IMR-90 (cell line): ENCODE measurements around the gene FAM174C. TPM values are rescaled to one million over a fixed set of nuclear protein-coding genes. Genes with fewer than 3 reads are reported as not detected.

ENCODE experiments used
- ATAC-seq: fragments of 200-7000 bp; cut with Tn5 transposase; 2 replicates; pipeline ENCODE4 v1.9.1; 2020; ENCODE audit warnings: low read depth, mild to moderate bottlenecking, moderate library complexity
- BruUV-seq: library from RNA; stranded (reverse); fragments of 400-500 nt; replicated peaks from 2 replicates; lab custom pipeline; 2021; lab: Mats Ljungman, UMichigan
- CTCF ChIA-PET: fragments of 300-600 bp; formaldehyde crosslinking; extraction: SDS; loops from one replicate; lab custom pipeline; 2021; ENCODE audit warnings: antibody characterized with exemption; lab: Yijun Ruan, JAX
- POLR2A ChIA-PET: fragments of 300-600 bp; sonication (Branson Sonifier 250); formaldehyde crosslinking; loops from one replicate; lab custom pipeline; 2022; ENCODE audit warnings: antibody characterized with exemption; ENCODE audit not compliant: unreplicated experiment; lab: Charles Lee
- DNase-seq: peaks from one replicate; pipeline ENCODE4 v3.0.0; 2013
- H2AFZ ChIP-seq: replicated peaks from 2 replicates; pipeline ENCODE3; 2013; ENCODE audit warnings: low read length, mild to moderate bottlenecking; ENCODE audit not compliant: poor library complexity
- H2AK5ac ChIP-seq: 2 replicates; pipeline ENCODE4 v1.6.1; 2013; ENCODE audit warnings: low read depth, low read length, inconsistent platforms
- H2AK9ac ChIP-seq: replicated peaks from 2 replicates; pipeline ENCODE3; 2013; ENCODE audit warnings: mild to moderate bottlenecking, low read depth, low read length, moderate library complexity; ENCODE audit not compliant: poor library complexity
- H2BK120ac ChIP-seq: 2 replicates; pipeline ENCODE4 v1.6.1; 2013; ENCODE audit warnings: low read depth, low read length, inconsistent platforms
- H2BK15ac ChIP-seq: 3 replicates; pipeline ENCODE4 v1.6.1; 2013; ENCODE audit warnings: low read depth, low read length, inconsistent platforms
- H2BK20ac ChIP-seq: 2 replicates; pipeline ENCODE4 v1.6.1; 2013; ENCODE audit warnings: low read depth, mild to moderate bottlenecking, inconsistent platforms, low read length, moderate library complexity
- H2BK5ac ChIP-seq: 2 replicates; pipeline ENCODE4 v1.6.1; 2013; ENCODE audit warnings: mild to moderate bottlenecking, low read depth, low read length, inconsistent platforms; ENCODE audit not compliant: poor library complexity, severe bottlenecking
- H3K14ac ChIP-seq: replicated peaks from 2 replicates; pipeline ENCODE4 v1.6.1; 2013; ENCODE audit warnings: low read depth, low read length, inconsistent platforms
- H3K18ac ChIP-seq: 2 replicates; pipeline ENCODE4 v1.6.1; 2013; ENCODE audit warnings: low read depth, low read length, control low read depth
- H3K23ac ChIP-seq: 2 replicates; pipeline ENCODE4 v1.6.1; 2013; ENCODE audit warnings: low read depth, low read length, inconsistent platforms
- H3K27ac ChIP-seq: 2 replicates; pipeline ENCODE4 v1.5.1; 2013; ENCODE audit warnings: mild to moderate bottlenecking, control low read depth, low read length; ENCODE audit not compliant: insufficient read depth
- H3K27me3 ChIP-seq: 2 replicates; pipeline ENCODE4 v1.6.1; 2013; ENCODE audit warnings: low read length; ENCODE audit not compliant: control insufficient read depth, insufficient read depth
- H3K36me3 ChIP-seq: 2 replicates; pipeline ENCODE4 v1.6.1; 2013; ENCODE audit warnings: low read length, mixed read lengths; ENCODE audit not compliant: control insufficient read depth, insufficient read depth
- H3K4ac ChIP-seq: 2 replicates; pipeline ENCODE4 v1.6.1; 2013; ENCODE audit warnings: low read depth, low read length, inconsistent platforms
- H3K4me1 ChIP-seq: 2 replicates; pipeline ENCODE4 v1.6.1; 2013; ENCODE audit warnings: low read length, mixed read lengths; ENCODE audit not compliant: control insufficient read depth, insufficient read depth
- H3K4me2 ChIP-seq: 2 replicates; pipeline ENCODE4 v1.6.1; 2013; ENCODE audit warnings: low read depth, mild to moderate bottlenecking, control low read depth, low read length, moderate library complexity
- H3K4me3 ChIP-seq: 2 replicates; pipeline ENCODE4 v1.5.1; 2013; ENCODE audit warnings: low read depth, mild to moderate bottlenecking, control low read depth, low read length, moderate library complexity; ENCODE audit not compliant: insufficient read depth
- H3K56ac ChIP-seq: 2 replicates; pipeline ENCODE4 v1.6.1; 2013; ENCODE audit warnings: low read length, inconsistent platforms; ENCODE audit not compliant: insufficient read depth; ENCODE audit errors: extremely low read depth
- H3K79me1 ChIP-seq, 2 experiments: 2 replicates each; pipeline ENCODE4 v1.6.1; 2013; ENCODE audit warnings: low read length in 2 of 2, inconsistent platforms in 1 of 2, low read depth in 1 of 2
- H3K9ac ChIP-seq: 2 replicates; pipeline ENCODE4 v1.6.1; 2013; ENCODE audit warnings: low read depth, low read length, control low read depth
- H3K9me1 ChIP-seq: 2 replicates; pipeline ENCODE4 v1.6.1; 2013; ENCODE audit warnings: low read length, inconsistent platforms; ENCODE audit not compliant: insufficient read depth
- H3K9me3 ChIP-seq: 2 replicates; pipeline ENCODE4 v1.6.1; 2013; ENCODE audit warnings: low read length; ENCODE audit not compliant: control insufficient read depth, insufficient read depth
- H4K20me1 ChIP-seq: 2 replicates; pipeline ENCODE4 v1.6.1; 2013; ENCODE audit warnings: low read length, inconsistent platforms; ENCODE audit not compliant: insufficient read depth
- H4K5ac ChIP-seq: 2 replicates; pipeline ENCODE4 v1.6.1; 2013; ENCODE audit warnings: mild to moderate bottlenecking, low read depth, low read length, control low read depth
- H4K8ac ChIP-seq, 2 experiments: 2 replicates each; pipeline ENCODE4 v1.6.1; 2013; ENCODE audit warnings: low read depth in 2 of 2, low read length in 2 of 2, control low read depth in 1 of 2, inconsistent platforms in 1 of 2
- H4K91ac ChIP-seq: 2 replicates; pipeline ENCODE4 v1.6.1; 2013; ENCODE audit warnings: low read depth, low read length, inconsistent platforms; ENCODE audit not compliant: insufficient read depth
- CTCF ChIP-seq: conservative IDR thresholded peaks from 2 replicates; pipeline ENCODE4 v1.5.1; 2012; ENCODE audit warnings: mild to moderate bottlenecking, low read depth, low read length, improper control_type of control experiment
- FOS ChIP-seq: fragments of 150-350 bp; IDR thresholded peaks from 2 replicates; pipeline ENCODE4 v1.6.1; 2016; ENCODE audit warnings: low read depth, low read length
- MAZ ChIP-seq: IDR thresholded peaks from 2 replicates; pipeline ENCODE4 v1.6.1; 2012; ENCODE audit warnings: low read depth, mild to moderate bottlenecking, low read length, improper control_type of control experiment, moderate library complexity, borderline replicate concordance
- MXI1 ChIP-seq: IDR thresholded peaks from 2 replicates; pipeline ENCODE4 v1.6.1; 2012; ENCODE audit warnings: low read depth, mild to moderate bottlenecking, low read length, moderate library complexity, borderline replicate concordance
- NFE2L2 ChIP-seq: fragments of 150-350 bp; IDR thresholded peaks from 2 replicates; pipeline ENCODE4 v1.6.1; 2016; ENCODE audit warnings: low read depth, mild to moderate bottlenecking, low read length
- POLR2A ChIP-seq: IDR thresholded peaks from 2 replicates; pipeline ENCODE4 v1.6.1; 2012; ENCODE audit warnings: mild to moderate bottlenecking, low read depth, low read length
- SMC3 ChIP-seq: fragments of 150-350 bp; IDR thresholded peaks from 2 replicates; pipeline ENCODE4 v1.6.1; 2016; ENCODE audit warnings: low read depth, mild to moderate bottlenecking, antibody characterized with exemption, low read length, moderate library complexity
- USF2 ChIP-seq: fragments of 150-350 bp; IDR thresholded peaks from 2 replicates; pipeline ENCODE4 v1.6.1; 2017; ENCODE audit warnings: mild to moderate bottlenecking, antibody characterized with exemption, low read length, low read depth
- WGBS, 2 experiments: methylation state at CpG; one replicate each; pipeline versions ENCODE4 v1.1.5 to v1.1.7; 2013; ENCODE audit warnings: missing lambda C conversion rate in 2 of 2; ENCODE audit not compliant: insufficient read length in 1 of 2; ENCODE audit errors: extremely low coverage in 2 of 2; 5-methylcytosine and 5-hydroxymethylcytosine counted together
- dilution Hi-C: fragments of 300-500 bp; cut with HindIII; formaldehyde crosslinking; loops from one replicate; pipeline ENCODE4 v1.14.3; 2018; ENCODE audit warnings: low sequenced_read_pairs; ENCODE audit not compliant: unreplicated experiment
- in situ Hi-C: fragments of 300-500 bp; cut with MboI; formaldehyde crosslinking; loops from 3 replicates; pipeline ENCODE4 v1.14.3; 2019; ENCODE audit warnings: low sequenced_read_pairs, inconsistent platforms, mixed read lengths
- intact Hi-C: fragments of 100-400 bp; cut with micrococcal nuclease; formaldehyde crosslinking; loops from 2 replicates; pipeline ENCODE4 v1.10.0; 2022
- polyA plus RNA-seq, 3 experiments: library from polyadenylated mRNA; depleted of rRNA; stranded (reverse); fragments of >200 nt; gene quantifications; 2 replicates each; pipeline ENCODE4 v1.2.3, GENCODE V29; 2012; ENCODE audit warnings: low replicate concordance in 1 of 3
- total RNA-seq: library from RNA; depleted of rRNA; stranded (reverse); fragments of >200 nt; gene quantifications from 2 replicates; pipeline ENCODE4 v1.2.3, GENCODE V29; 2012

FAM174C gene
- total and polyA plus RNA-seq, 2 of the 4 experiments (the other 2 are of a cell fraction): 7.5 to 61.8 TPM

GRCh38 chr19:1249298-1249989 is 25.9 kb upstream of the FAM174C start:
- H2AK9ac ChIP-seq: peak overlapping the region; percentile 99
- H3K79me1 ChIP-seq: peaks cover 0 to 36% of the 10 kb centered on the region in 2 experiments; a peak in 2 of 4 replicates
- H3K27me3 ChIP-seq: no peaks in the 10 kb centered on the region
- no peak overlapping the region for H3K18ac ChIP-seq
- peaks cover 30% of the 10 kb centered on the region for H3K36me3 ChIP-seq
- H3K27ac ChIP-seq: peak overlapping the region; percentile 98
- H3K9me3 ChIP-seq: no peaks in the 10 kb centered on the region
- peak; percentile 38 for ATAC-seq
- CTCF ChIA-PET: no interaction called here
- H2AFZ ChIP-seq: peak overlapping the region; percentile 82
- peak; percentile 96 for DNase-seq
- H2AK5ac ChIP-seq: 0 out of 2 replicates have a peak overlapping the region, but pooled peaks have one; percentile 54
- H3K56ac ChIP-seq: 0 out of 2 replicates have a peak overlapping the region, but pooled peaks have one; percentile 5
- peak overlapping the region; percentile 4; the same call in 1 of the 2 replicates for H2BK120ac ChIP-seq
- H3K4me3 ChIP-seq: peak overlapping the region; percentile 94
- peak overlapping the region; percentile 41; the same call in 1 of the 2 replicates for H3K4ac ChIP-seq
- no peak overlapping the region for H2BK20ac ChIP-seq
- H3K9me1 ChIP-seq: no peaks in the 10 kb centered on the region
- BruUV-seq: no TSS peak
- peak overlapping the region; percentile 55; the same call in 1 of the 2 replicates for H4K91ac ChIP-seq
- no peak overlapping the region for H3K4me2 ChIP-seq
- WGBS, 2 experiments: 0% methylated on average over 15 of the region's 102 CpGs; no CpG with 5 or more reads in 1 of the 2 experiments
- H2BK5ac ChIP-seq: peak overlapping the region; percentile 97
- no peak overlapping the region for H3K14ac ChIP-seq
- no peak overlapping the region for H3K23ac ChIP-seq
- H2BK15ac ChIP-seq: no peak overlapping the region
- in situ Hi-C loops (no loop called here), intact Hi-C loops (loop anchor here (1.0 kb wide), 1 partner anchor 20 kb away; the partner anchor contains the start of gene CIRBP), dilution Hi-C loops (no loop called here)
- POLR2A ChIA-PET: interaction anchor here (0.5 to 1.0 kb wide), 2 partner anchors 9 to 19 kb away, joined by 3 to 4 read pairs; no protein-coding TSS in a partner anchor
- peaks cover 64% of the 10 kb centered on the region for H4K20me1 ChIP-seq
- TF ChIP-seq SMC3 (0 out of 2 replicates have a peak, but pooled peaks have one; percentile 6), USF2 (peak; percentile 84), CTCF (no peak), FOS (no peak), MAZ (peak; percentile 91), MXI1 (peak; percentile 10; the same call in 1 of the 2 replicates), NFE2L2 (no peak), POLR2A (peak; percentile 97)
- peak overlapping the region; percentile 78 for H3K9ac ChIP-seq
- H4K5ac ChIP-seq: no peak overlapping the region
- peaks cover 20% of the 10 kb centered on the region for H3K4me1 ChIP-seq
- peak overlapping the region in 1 of 2 experiments; percentile 48; a peak in 1 of 4 replicates for H4K8ac ChIP-seq
